ENCODE data around the gene ZC2HC1C.

ZC2HC1C gene

GRCh38 chr14:75123991-75124390 lies 54.5 kb downstream of the ZC2HC1C start:
- no peak for TF ChIP-seq EZH2phosphoT487 (IDR thresholded peaks at IDR 0.05; ENCODE audit: borderline replicate concordance)
- no peak for TF ChIP-seq CTCF (conservative IDR thresholded peaks at IDR 0.05; ENCODE audit: low read length)
- Histone ChIP-seq H3K9me3 (ENCODE audit: insufficient read depth, low read depth, low read length) (no peaks in the 10 kb centered on the region), H2AFZ (ENCODE audit: low read length) (no peak overlapping the region), H3F3A (ENCODE audit: low read depth) (no peaks in the 10 kb centered on the region), H3K4me1 (ENCODE audit: insufficient read depth, low read length, poor library complexity, severe bottlenecking) (peaks cover 34% of the 10 kb centered on the region), H3K27me3 (ENCODE audit: insufficient read depth, low read length, poor library complexity, severe bottlenecking) (no peaks in the 10 kb centered on the region), H3K9ac (ENCODE audit: low read depth, low read length, poor library complexity, severe bottlenecking) (no peak overlapping the region), H3K79me2 (ENCODE audit: insufficient read depth, low read length) (peaks cover 38% of the 10 kb centered on the region), H3K36me3 (ENCODE audit: insufficient read depth, low read length) (0 out of 2 replicates have a peak, but pooled peaks cover 2% of the 10 kb centered on the region), H4K20me1 (ENCODE audit: insufficient read depth, low read length, poor library complexity, severe bottlenecking) (peaks cover 15% of the 10 kb centered on the region), H3K4me3 (ENCODE audit: low read length, poor library complexity, severe bottlenecking) (no peak overlapping the region), H3K9me2 (replicated peaks; ENCODE audit: low read depth, low read length) (no peaks in the 10 kb centered on the region), H3K4me2 (ENCODE audit: low read depth, low read length, poor library complexity, severe bottlenecking) (peak overlapping the region; percentile 94)

- Histone ChIP-seq H3K79me2 (ENCODE audit: insufficient read depth, low read length) (peaks cover 40% of the 10 kb centered on the region), H3K27me3 (ENCODE audit: insufficient read depth, low read length, poor library complexity, severe bottlenecking) (no peaks in the 10 kb centered on the region), H3K9ac (ENCODE audit: low read depth, low read length, poor library complexity, severe bottlenecking) (peak overlapping the region; percentile 95), H3K9me3 (ENCODE audit: insufficient read depth, low read depth, low read length) (no peaks in the 10 kb centered on the region), H4K20me1 (ENCODE audit: insufficient read depth, low read length, poor library complexity, severe bottlenecking) (peaks cover 15% of the 10 kb centered on the region), H3K4me1 (ENCODE audit: insufficient read depth, low read length, poor library complexity, severe bottlenecking) (peaks cover 32% of the 10 kb centered on the region), H3F3A (ENCODE audit: low read depth) (no peaks in the 10 kb centered on the region), H3K4me3 (ENCODE audit: low read length, poor library complexity, severe bottlenecking) (peak overlapping the region; percentile 91), H2AFZ (ENCODE audit: low read length) (no peak overlapping the region), H3K9me2 (replicated peaks; ENCODE audit: low read depth, low read length) (no peaks in the 10 kb centered on the region), H3K36me3 (ENCODE audit: insufficient read depth, low read length) (no peaks in the 10 kb centered on the region), H3K4me2 (ENCODE audit: low read depth, low read length, poor library complexity, severe bottlenecking) (peak overlapping the region; percentile 94)
- TF ChIP-seq CTCF (conservative IDR thresholded peaks at IDR 0.05; ENCODE audit: low read length) = no peak
- TF ChIP-seq EZH2phosphoT487 (IDR thresholded peaks at IDR 0.05; ENCODE audit: borderline replicate concordance) = no peak
Measured at GRCh38 chr14:75125617-75126016, 56.2 kb downstream of the ZC2HC1C start.

GRCh38 chr14:75126121-75126544 lies 56.7 kb downstream of the ZC2HC1C start:
- Histone ChIP-seq H3K79me2 (ENCODE audit: insufficient read depth, low read length) (peaks cover 40% of the 10 kb centered on the region), H3K36me3 (ENCODE audit: insufficient read depth, low read length) (0 out of 2 replicates have a peak, but pooled peaks cover 3% of the 10 kb centered on the region), H3F3A (ENCODE audit: low read depth) (no peaks in the 10 kb centered on the region), H3K4me3 (ENCODE audit: low read length, poor library complexity, severe bottlenecking) (peak overlapping the region; percentile 91), H3K9me3 (ENCODE audit: insufficient read depth, low read depth, low read length) (no peaks in the 10 kb centered on the region), H3K4me1 (ENCODE audit: insufficient read depth, low read length, poor library complexity, severe bottlenecking) (peaks cover 27% of the 10 kb centered on the region), H3K9ac (ENCODE audit: low read depth, low read length, poor library complexity, severe bottlenecking) (peak overlapping the region; percentile 95), H3K4me2 (ENCODE audit: low read depth, low read length, poor library complexity, severe bottlenecking) (peak overlapping the region; percentile 94), H3K27me3 (ENCODE audit: insufficient read depth, low read length, poor library complexity, severe bottlenecking) (no peaks in the 10 kb centered on the region), H2AFZ (ENCODE audit: low read length) (0 out of 2 replicates have a peak overlapping the region, but pooled peaks have one; percentile 91), H4K20me1 (ENCODE audit: insufficient read depth, low read length, poor library complexity, severe bottlenecking) (peaks cover 15% of the 10 kb centered on the region), H3K9me2 (replicated peaks; ENCODE audit: low read depth, low read length) (no peaks in the 10 kb centered on the region)
- TF ChIP-seq CTCF (conservative IDR thresholded peaks at IDR 0.05; ENCODE audit: low read length) (no peak), EZH2phosphoT487 (IDR thresholded peaks at IDR 0.05; ENCODE audit: borderline replicate concordance) (no peak)

Measured in Loucy (cell line).